NCI-H1417 (cell line): Measurements from ENCODE around the gene CHRNA9.

ENCODE experiments used
- DNase-seq, 3 experiments: peaks; one replicate each; lab custom pipeline; 2025; lab: John Stamatoyannopoulos, UW

Gene CHRNA9

DNA sequence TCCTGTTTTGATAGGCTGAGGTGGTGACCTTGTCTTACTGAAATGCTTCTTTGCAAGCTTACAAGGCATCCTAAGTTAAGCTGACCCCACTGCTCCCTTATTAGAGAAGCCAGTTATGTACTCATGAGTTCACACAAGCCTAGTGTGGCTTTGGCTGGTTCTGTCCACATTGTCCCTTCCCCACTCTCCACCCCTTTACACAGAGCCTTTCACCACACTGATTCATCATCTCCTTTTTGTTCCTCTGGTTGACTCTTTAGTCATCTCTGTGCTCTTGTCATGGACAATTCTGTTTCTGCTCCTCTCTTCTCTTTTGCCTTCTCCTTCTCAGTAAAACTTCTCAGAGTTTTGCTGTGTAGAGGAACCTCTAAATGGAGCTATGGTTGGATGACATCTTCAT is 4.9 kb downstream of the CHRNA9 start:
- no peak for DNase-seq

DNA sequence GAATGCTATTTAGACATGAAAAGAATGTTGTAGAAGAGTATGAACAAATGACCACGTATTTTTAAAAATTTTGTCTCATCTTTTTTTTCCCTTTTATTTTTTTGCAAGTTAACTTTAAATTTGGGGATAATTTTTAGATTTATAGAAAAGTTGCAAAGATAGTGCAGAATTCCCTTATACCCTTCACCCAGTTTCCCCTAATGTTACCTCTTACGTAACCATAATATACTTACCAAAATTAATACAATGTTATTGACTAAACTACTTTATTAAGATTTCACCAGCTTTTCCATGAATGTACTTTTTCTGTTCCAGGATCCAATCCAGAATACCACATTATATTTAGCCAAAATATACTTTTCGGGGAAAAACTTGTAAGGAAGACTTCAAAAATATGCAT is 12.3 kb downstream of the CHRNA9 start:
- DNase-seq: no peak

DNA sequence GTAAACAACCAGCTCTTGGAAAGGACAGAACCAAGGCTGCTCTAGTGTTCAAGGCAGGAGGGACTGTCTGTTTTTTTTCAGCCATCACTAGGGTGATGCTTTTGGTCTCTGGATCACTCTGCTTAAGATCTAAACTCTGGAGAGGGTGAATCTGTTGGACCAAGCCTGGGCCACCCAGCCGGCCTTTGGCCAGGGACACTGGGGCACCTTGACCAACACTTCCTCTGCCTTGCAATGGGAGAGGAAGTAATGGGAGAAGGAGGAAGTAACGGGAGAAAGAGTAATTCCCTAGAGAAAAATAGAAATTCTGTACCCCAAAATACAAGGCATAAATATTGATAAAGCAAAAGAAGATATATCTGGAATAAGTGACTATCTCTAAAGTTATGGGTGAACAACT is 12.9 kb downstream of the CHRNA9 start:
- no peak for DNase-seq

DNA sequence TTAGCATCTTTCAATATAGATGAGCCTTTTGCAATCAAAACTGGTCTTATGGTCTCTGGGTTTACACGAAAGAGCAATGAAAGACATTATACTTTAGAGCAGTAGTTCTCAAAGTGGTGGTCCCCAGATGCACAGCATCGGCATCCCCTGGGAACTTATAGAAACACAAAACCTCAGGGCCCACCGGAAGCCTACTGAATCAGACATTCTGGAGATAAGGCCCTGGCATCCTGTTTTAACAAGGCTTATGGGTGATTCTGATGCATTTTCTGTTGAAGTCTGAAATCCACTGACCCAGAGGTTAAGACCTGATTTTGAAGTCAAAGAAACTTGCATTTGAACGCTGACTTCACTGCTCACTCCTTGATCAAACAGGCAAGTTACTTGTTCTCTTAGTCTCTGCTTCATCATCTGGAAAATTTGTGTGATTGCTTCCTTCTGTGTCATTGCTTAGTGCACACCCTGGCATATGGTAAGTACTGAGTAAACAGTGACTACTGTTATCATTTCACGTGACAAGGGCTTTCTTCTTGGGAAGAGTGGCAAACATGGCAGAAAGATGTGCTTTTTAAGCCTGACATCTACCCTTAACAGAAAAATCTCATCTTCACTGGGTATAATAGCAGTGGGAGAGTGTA is 14.5 kb downstream of the CHRNA9 start:
- DNase-seq: peak in 2 of 3 experiments; percentile 6 to 20

DNA sequence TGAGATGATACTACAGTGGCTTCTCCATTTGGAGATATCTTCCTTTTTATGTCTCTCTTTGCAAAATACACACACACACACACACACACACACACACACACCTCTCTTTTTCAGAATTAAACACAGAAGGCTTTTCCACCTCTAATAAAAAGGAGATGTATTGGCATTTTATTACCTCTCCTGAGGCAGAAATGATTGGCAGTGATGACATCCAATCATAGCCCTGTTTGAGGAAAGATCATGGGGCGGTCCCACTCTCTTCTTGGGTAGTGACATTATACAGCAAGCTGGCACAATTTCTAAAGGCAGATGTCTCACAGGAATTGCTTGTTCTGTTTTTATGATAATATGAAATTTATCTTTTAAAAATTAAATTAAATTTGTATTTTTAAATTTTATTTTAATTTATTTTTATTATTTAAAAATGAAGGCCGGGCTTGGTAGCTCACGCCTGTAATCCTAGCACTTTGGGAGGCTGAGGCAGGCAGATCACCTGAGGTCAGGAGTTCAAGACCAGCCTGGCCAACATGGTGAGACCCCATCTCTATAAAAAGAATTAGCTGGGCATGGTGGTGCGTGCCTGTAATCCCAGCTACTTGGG is 15.6 kb downstream of the CHRNA9 start:
- no peak for DNase-seq

DNA sequence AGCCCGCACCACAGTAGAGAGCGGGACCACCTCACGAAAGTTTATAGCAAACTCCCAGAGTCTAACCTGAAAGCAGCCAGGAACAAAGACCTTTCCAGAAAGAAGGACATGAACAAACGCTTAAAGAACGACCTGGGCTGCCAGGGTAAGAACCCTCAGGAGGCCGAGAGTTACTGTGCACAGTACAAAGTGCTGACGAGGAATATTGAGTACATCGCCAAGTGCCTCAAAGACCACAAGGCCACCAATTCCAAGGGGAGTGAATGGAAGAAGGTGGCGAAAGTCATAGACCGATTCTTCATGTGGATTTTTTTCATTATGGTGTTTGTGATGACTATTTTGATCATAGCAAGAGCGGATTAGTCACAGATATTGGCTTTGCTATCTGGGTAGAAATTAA is 19.0 kb downstream of the CHRNA9 start:
- DNase-seq: no peak

DNA sequence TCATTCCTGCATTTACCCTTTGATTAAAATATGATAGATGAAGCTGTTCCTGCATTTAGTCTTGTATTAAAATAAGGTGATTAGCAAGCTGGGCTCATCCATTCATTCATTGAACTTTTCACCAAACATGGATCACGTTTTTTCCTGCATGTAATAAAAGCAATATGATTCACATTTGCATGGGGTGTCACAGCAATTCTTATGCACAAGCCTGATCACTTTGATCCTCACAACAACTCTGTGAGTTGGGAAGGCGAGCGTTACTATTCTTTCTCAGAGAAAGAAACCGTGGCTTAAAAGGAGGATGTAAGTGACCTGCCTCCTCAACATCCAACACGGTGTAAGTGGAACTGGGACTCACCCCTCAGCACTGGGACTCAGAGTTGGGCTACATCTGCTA is 20.0 kb downstream of the CHRNA9 start:
- no peak for DNase-seq

DNA sequence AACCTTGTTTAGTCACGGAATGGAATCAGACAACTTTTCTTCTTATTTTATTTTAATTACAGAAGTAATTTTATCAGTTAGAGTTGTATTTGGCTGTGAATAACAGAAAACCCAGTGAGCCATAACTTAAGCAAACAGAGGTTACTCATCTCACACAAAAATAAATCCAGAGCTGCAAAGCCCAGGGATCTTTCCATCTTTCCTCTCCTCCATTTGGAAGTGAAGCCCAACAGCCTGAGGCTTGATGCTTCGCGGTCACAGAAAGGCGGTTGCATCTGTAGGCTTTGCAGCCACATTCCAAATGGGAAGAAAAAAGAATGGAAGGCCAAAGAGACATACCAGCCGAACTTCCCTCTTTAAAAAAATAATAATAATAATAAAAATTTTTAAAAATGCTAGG is 22.6 kb downstream of the CHRNA9 start:
- DNase-seq: no peak

DNA sequence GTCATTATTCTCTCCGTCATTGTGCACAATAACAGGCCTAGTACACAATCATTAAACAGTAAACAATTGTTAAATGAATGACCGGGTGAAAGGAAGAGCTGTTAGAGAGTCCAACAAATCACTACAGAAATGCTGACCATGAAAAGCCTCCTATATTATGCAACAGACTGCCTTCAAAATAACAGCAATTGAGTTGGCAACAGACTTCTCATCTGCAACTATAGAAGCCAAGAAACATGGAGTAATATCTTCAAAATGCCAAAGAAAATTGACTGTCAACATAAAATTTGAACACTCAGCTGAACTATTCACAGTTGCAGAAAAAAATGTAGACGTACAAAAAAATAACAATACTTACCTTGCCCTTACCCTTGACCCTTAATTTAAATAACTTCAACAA is 26.2 kb downstream of the CHRNA9 start:
- DNase-seq: no peak

DNA sequence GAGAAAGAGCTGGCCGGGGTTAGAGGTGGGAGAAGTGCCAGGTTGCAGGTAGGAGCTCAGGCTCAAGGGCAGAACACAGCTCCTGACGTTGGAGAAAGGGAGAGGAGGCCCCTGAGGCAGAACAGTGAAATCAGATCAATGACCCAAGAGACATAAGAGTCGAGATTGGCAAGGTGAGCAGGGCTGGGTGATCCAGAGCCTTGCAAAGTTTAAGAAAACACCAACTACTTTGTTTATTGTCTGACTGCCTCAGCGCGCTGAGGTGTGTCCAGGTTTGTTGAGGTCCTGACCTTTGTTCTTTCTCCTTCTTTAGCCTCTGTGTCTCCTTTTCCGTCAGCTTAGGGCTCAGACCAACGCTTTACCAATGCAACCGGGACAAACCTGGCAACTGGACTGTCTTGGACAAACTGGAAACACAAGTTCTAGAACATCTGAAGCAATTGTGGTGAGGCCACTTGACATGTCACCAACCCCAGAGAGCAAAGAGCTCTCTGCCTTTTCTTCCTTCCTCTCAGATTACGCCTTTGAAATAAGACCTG is 28.3 kb downstream of the CHRNA9 start:
- no peak for DNase-seq

DNA sequence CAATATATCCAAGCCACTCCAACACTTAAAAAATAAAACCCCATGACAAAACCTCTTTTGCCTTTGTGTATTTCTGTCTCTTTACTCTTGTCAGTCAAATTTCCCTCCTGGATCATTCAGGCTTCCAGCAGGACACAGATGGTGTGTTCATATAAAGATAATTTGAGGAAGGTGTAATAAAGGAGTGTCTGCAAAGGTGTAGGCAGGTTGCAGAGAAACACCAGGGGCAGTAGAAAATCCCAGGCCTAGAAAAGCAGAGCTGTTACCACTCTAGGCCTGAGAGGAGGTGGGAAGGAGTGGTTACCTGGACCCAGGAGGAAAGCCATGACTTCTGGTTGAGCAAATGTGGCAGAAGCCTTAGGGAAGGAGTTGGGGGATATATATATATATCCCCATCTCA is 28.8 kb downstream of the CHRNA9 start:
- peak in 1 of 3 experiments; percentile 82 for DNase-seq

DNA sequence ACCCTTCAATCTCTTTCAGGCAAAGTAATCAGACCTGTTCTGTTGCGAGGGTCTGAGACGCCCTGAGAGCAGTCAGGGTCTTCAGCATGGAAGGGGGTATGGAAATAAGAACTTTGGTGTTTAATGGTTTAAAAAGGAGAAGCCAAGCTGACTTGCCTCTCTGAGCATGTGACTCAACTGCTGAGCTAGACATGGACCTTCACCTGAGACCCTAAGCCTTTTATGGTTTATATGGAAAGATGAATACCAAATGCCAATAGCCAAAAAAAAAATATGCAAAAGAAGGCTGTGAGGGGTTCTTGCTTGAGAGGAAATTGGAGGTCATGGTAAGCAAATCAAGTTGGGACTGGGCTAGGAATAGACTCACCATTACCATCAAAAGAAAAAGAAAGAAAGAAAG is 30.6 kb downstream of the CHRNA9 start:
- DNase-seq: no peak

DNA sequence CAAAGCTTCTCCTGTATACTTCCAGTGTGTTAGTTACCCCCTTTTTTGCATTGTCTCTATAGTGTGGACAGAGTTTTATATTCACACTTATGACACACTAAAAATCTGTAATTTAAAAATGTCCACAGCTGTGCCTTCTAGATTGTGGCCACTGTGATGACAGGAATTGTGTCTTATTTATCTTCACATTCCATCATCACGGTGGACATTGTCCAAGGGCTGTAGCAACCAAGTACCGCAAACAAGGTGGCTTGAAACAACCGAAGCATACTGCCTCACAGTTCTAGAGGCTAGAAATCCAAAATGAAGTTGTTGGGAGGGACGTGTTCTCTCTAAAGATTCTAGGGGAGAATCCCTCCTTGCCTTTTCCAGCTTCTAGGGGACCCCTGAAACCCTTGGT is 32.3 kb downstream of the CHRNA9 start:
- DNase-seq: no peak

DNA sequence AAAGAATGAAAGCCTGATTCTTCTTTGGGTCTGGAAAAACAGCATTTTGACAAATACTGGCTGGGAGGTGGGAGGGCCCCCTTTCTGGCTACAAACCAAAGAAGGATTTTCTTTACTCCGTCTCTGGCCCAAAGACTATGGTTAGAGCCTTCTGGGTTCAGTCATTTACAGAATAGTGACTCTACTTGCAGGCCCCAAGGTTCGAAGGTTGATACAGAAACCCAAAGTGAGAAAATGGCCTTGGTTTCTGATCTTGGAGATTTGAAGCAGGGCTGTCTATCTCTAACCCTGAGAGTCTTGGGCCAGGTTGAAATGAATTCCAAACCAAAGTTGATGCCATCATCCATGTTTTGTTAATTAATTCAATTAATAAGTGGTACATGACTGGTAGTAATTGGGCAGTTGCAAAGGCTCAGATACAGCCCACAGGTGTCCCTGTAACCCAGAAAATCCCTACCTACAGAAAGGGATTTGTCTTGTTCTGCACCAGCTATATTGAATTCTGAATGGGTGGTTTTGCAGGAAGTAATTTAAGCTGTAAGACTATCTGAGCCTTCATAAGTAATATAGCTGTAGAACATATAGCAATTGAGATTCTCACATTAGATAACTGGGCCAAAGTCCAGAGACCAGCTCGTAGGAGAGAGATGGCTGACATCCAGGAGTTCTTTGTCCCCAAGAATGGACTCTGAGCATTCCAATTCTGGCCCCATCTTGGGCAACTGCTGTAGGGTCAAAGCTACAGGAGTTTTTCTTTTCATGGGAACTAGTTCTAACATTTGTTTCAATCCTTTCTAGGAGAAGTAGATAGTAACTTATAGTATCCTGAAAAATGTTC is 34.5 kb downstream of the CHRNA9 start:
- no peak for DNase-seq

DNA sequence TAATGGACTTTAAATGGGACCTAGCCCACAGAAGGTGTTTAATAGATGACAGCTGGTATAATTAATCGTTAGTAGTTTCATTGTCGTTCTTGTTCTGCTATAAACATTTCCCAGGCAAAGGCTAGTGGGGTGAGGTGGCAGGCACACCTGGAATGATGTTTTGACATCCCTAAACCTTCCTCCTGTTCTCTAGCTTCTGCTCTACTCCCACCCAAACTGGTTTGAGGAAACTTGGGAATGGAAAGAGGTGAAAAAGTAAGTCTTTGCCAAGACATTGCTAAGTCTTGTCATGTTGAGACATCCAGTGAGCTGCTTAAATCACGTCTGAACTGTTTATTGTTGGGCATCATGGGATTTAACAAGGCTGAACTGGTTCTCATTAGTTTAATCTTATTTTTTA is 37.5 kb downstream of the CHRNA9 start:
- DNase-seq: peak in 1 of 3 experiments; percentile 18

DNA sequence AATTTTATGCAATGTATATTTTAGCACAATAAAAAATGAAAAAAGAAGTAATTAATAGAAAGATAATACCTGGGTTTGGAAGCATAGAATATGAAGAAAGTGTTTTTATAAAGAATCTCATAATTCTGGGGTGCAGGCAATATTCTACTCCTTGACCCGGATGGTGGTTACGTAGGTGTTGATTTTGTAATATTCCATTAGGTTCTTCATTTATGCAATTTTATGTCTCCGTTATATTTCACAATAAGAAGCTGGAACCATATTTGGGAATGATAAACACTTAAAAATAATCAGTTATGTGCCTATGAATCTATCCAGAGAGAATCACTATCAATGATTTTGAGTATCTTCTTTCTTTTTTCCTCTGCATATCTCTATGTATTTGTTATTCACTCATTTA is 38.5 kb downstream of the CHRNA9 start:
- no peak for DNase-seq

DNA sequence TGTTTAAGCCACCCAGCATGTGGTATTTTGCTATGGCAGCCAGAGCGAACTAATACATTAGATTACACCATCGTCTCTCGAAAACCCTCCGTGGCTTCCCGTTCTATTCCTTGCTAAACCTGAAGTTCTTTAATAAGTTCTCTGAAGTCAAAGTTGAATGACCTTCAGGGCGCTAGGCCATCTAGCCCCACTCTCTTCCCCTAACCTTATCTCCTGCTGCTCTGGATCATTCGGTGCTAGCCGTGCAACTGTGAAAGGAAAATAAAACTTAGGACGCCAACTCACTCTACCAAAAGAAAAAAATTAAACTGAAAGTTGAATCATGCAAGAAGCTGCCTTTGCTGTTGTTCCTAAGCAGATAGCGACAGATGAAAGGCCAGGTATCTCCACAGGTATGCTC is 40.0 kb downstream of the CHRNA9 start:
- no peak for DNase-seq

DNA sequence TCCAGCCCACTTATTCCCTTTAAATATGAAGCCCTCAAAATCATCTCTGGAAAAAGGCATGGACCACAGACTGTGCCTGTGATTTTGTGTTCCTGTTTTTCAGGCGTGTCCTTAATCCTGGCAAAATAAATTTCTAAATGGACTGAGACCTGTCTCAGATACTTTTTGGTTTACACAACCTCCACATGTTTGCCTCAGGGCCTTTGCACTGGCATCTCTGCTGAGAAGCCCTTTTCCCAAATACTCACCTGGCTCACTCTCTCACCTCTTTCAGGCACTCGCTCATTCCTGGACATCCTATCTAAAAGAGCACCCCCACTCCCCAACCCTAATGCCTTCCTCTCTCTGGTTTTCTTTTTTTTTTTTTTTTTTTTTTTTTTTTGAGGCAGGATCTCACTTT is 40.5 kb downstream of the CHRNA9 start:
- DNase-seq: no peak

DNA sequence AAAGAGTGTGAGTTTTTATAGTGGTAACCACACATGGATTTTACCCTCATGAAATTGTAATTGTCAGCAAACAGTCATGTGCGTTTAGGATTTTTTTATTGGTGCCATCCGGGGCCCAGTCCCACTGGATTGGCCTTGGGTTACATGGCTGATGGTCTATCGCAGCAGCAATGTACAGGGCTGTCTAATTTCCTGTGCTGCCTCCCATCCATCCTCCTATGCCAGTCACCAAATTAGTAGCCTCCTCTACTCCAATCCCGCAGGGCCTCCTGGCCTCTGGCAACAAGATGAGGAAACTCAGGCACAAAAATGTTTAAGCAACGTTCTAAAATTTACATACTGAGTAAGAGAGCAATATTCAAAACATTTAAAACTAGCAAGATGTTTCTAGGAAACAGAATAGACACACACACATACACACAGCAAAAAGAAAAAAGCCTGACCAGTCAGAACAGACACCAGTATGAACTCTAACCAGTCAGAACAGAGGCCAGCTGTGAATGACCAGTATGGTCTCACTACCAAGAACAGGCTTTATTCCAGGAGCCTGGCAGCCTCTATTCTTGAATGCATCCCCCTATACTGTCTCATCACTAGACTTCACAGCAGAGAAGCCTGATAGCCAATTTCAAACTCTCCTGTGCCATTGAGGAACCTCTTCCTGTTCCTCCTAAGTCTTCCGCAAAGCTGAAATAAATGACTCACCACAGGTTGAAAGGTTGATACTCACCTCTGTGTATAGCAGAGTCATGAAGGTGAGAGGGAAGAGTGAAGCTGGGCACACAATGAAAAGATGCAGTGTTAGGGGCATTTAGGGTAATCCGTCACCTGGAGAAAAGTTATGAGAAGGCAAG is 42.6 kb downstream of the CHRNA9 start:
- no peak for DNase-seq

DNA sequence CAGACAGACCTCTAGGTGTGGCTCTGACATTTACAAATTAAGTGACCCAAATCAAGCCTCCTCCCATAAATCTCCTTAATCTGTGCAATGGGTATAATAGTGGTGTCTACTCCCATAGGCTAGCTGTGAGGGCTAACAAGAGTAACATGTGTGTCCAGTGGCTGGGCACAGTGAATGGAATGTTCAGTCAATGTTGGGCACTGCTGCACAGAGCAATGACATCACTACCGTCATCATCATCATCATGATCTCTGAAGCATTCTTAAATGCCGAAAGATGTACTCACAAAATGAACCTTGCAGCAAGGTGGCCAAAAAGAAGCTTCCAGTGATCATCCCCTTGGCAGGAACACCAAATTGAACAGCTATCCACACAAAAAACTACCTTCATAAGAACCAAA is 43.5 kb downstream of the CHRNA9 start:
- no peak for DNase-seq

DNA sequence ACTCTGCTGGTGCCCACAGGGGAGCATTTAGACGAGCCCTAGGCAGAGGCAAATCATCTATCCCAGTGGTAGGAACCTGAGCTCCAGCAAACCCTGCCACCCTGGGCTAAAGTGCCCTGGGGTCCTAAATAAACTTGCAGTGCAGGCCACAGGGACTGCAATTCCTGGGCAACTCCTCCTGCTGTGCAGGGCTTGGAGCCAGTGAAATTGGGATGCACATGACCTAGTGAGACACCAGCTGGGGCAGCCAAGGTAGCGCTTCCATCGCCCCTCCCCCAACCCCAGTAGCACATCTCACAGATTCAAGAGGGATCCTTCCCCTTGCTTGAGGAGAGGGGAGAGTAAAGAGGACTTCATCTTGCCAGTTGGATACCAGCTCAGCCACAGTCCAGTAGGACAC is 44.1 kb downstream of the CHRNA9 start:
- DNase-seq: no peak

DNA sequence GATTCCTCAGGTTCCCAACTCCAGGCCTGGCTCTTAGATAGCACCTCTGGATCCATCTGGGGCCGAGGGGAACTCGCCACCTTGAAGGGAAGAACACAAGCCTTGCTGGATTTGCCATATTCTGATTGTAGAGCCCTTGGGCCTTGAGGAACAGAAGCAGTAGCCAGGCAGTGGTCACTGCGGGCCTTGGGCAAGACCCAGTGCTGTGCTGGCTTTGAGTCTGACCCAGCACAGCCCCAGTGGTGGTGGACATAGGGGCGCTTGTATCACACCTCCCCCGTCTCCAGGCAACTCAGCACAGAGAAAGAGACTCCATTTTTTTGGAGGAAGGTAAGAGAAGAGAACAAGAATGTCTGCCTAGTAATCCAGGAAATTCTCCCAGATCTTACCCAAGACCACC is 45.5 kb downstream of the CHRNA9 start:
- DNase-seq: no peak
